Measurements from ENCODE around the gene ZNF683.
A peak's percentile ranks its signal among the peaks of the same experiment; 100 is the strongest.
"Not testable (repeated sequence)": the region's sequence is repeated elsewhere in the genome, so short reads cannot be mapped to it uniquely, and the experiment has no call there.

The ZNF683 gene

GRCh38 chr1:26372611-26373010 is at the start of gene ZNF683:
Gene ZNF683 (minus strand): TSS chr1:26372750. CDS start chr1:26368571, 4,179 bp downstream.
- DNase-seq; in situ Hi-C loops (cut with HindIII; ENCODE audit: low pct_ligation_motif_present, low pct_unique_long_range_greater_than_20kb, low sequenced_read_pairs): not testable (repeated sequence)

DNA sequence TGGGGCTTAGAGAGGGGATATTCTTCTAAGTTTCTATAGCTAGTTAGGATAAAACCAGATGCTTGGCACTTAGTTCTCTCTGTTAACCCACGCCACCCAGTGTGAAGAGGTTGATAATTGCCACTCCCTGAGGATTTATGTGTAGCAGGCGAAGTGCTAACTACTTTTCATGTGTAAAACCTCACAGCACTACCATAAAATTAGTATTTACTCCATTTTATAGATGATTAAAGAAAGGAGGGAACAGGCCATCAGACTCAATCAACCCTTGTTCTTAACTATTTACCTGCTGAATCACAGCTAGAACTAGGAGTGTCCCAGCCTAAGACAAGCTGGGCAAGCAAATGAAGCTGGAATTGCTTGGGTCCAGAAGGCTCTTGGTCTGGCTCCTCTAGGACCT is 46.9 kb upstream of the ZNF683 start:
- in situ Hi-C loops (cut with HindIII; ENCODE audit: low pct_ligation_motif_present, low pct_unique_long_range_greater_than_20kb, low sequenced_read_pairs), result no loop called here
- no peak for DNase-seq

- no peak for DNase-seq
- in situ Hi-C loops (cut with HindIII; ENCODE audit: low pct_ligation_motif_present, low pct_unique_long_range_greater_than_20kb, low sequenced_read_pairs), result no loop called here
These were observed 46.4 kb upstream of the ZNF683 start for GRCh38 chr1:26418865-26419349.

- DNase-seq, result peak; percentile 60
- in situ Hi-C loops (cut with HindIII; ENCODE audit: low pct_ligation_motif_present, low pct_unique_long_range_greater_than_20kb, low sequenced_read_pairs), result no loop called here
These were observed 44.7 kb upstream of the ZNF683 start for GRCh38 chr1:26417111-26417759.

GRCh38 chr1:26413031-26413430 is 40.5 kb upstream of the ZNF683 start:
- no peak for DNase-seq
- in situ Hi-C loops (cut with HindIII; ENCODE audit: low pct_ligation_motif_present, low pct_unique_long_range_greater_than_20kb, low sequenced_read_pairs), result no loop called here

DNA sequence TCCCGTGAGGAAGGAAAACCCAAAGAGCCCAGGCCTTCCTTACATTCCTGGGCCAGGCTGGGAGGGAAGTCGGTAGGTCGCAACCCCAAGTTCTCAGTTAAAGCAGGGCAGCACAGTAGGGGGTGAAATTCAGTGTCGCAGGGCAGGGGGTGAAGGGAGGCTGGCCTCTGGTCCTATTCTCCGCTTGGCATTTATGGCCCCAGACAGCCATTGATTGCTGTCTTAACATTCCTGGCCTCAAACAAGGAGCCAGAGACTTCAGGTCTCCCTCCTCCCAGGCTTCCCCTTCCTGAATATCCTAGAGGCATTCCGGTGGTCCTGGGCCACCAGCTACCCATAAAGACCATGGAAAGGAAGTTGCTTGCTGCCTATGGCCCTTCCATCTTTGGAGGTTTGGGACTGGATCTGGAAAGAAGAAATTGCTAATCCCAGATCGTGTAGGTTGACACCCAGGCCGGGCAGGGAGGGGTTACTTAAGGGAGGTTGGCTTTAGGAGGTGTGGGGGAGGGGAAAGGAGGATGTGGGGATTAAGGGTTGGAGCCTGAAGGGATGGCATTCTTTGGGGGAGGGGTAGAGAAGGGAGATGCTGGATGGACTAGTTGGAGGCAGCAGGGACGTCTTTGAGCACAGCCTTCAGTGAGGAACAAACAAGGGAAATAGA is 39.8 kb upstream of the ZNF683 start:
- in situ Hi-C loops (cut with HindIII; ENCODE audit: low pct_ligation_motif_present, low pct_unique_long_range_greater_than_20kb, low sequenced_read_pairs), result no loop called here
- DNase-seq, result no peak

GRCh38 chr1:26411624-26412074 is 39.1 kb upstream of the ZNF683 start:
- in situ Hi-C loops (cut with HindIII; ENCODE audit: low pct_ligation_motif_present, low pct_unique_long_range_greater_than_20kb, low sequenced_read_pairs), result no loop called here
- no peak for DNase-seq

GRCh38 chr1:26410706-26411623 is 38.4 kb upstream of the ZNF683 start, which contains the start of gene LIN28A:
Gene LIN28A (plus strand): TSS chr1:26410817. CDS start chr1:26410892, 75 bp downstream.
- in situ Hi-C loops (cut with HindIII; ENCODE audit: low pct_ligation_motif_present, low pct_unique_long_range_greater_than_20kb, low sequenced_read_pairs), result no loop called here

DNA sequence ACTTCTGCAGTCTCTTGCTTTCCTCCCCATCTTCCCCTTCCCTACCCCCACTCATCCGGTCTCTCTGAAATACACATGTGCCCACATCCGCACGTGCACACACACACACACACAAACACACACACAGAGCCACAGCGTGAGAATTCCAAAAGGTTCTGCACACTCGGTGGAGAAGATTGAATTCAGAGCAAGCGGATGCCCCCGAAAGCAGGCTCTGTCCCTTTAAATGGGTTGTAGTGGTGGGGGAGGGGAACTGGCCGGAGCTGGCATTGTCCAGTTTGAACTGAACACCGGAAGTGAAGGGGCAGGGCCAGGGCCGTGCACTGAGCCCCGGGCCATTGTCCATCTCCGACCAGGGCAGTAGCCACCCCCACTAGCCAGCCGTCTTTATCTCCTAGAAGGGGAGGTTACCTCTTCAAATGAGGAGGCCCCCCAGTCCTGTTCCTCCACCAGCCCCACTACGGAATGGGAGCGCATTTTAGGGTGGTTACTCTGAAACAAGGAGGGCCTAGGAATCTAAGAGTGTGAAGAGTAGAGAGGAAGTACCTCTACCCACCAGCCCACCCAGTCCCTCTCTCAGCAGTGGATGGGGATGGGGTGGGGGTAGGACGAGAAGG is 36.7 kb upstream of the ZNF683 start:
- DNase-seq, result no peak
- in situ Hi-C loops (cut with HindIII; ENCODE audit: low pct_ligation_motif_present, low pct_unique_long_range_greater_than_20kb, low sequenced_read_pairs), result no loop called here

More at GRCh38 chr1:26410706-26411623, 38.4 kb upstream of the ZNF683 start, which contains the start of gene LIN28A:
- no peak for DNase-seq

DNA sequence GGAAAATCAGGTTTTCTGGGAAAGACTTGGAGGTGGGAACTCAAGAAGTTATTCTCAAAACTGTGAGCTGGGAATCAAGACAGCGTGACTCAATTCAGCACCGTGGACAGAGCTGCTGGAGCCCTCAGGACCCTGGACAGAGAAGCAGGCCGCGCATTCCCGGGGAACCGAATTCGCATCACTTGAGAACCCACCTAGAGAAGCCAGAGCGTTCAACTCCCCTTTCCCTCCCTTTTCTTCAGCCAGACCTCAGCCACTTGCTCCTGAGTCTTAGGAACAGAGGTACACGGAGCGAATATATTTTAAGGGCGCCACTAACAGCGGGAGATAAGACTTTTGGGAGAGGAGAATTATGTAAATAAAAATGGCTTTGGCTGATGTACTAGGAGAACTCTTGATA is 36.1 kb upstream of the ZNF683 start:
- DNase-seq, result peak; percentile 69
- in situ Hi-C loops (cut with HindIII; ENCODE audit: low pct_ligation_motif_present, low pct_unique_long_range_greater_than_20kb, low sequenced_read_pairs), result no loop called here

DNA sequence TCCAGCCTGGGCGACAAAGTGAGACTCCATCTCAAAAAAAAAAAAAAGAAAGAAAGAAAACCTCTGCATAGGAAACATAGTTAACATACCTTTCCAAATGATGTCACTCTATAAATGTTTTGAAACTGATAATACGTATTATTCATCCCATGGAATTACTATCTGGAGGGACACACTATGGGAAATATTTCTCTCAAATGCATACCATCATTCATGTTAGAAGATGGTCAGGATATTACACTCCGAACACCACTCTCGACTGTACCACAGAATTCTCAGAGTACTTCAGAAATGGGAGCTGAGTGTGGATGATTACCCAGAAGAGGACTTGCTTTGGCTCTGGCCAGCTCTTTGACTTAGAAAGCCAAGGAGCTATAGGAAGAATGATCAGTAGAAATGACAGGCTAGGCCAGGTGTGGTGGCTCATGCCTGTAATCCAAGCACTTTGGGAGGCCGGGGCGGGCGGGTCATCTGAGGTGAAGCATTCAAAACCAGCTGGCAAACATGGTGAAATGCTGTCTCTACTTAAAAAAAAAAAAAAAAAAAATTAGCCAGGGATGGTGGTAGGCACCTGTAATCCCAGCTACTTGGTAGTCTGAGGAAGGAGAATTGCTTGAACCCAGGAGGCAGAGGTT is 32.8 kb upstream of the ZNF683 start:
- DNase-seq, result no peak
- in situ Hi-C loops (cut with HindIII; ENCODE audit: low pct_ligation_motif_present, low pct_unique_long_range_greater_than_20kb, low sequenced_read_pairs), result no loop called here

DNA sequence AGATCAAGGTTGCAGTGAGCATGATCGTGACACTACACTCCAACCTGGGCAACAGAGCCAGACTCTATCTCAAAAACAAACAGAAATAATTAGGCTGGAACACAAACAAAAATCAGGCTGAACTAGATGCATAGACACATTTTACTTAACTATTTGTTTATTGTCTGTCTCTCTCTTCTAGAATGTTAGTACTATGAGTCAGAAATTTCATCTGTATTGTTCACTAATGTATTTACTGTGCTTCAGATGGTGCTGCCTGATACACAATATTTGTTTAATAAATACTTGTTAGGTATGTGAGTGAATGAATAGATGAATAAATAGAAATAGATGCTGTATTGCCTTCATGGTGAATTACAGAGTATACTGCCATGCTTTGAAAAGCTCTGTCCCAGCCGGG is 32.1 kb upstream of the ZNF683 start:
- in situ Hi-C loops (cut with HindIII; ENCODE audit: low pct_ligation_motif_present, low pct_unique_long_range_greater_than_20kb, low sequenced_read_pairs), result no loop called here
- no peak for DNase-seq

DNA sequence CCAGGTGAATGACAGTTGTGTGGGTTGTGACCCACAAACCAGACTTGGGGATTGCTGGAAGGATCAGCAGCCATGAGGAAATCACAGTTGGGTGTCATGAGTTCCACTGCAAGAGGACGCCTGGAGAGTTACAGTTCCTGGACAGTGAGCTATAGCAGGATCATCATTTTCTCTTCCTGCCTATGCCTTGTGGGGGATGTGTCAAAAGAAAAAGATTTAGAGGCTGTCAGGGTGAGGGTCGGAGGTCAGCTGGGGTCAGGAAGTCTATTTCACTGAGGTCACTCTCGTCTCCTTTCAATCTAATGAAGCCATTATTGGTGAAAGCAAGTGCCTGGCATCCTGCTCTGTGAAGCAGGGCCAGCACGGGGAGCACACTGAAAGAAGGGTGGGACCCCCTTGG is 31.1 kb upstream of the ZNF683 start:
- no peak for DNase-seq
- in situ Hi-C loops (cut with HindIII; ENCODE audit: low pct_ligation_motif_present, low pct_unique_long_range_greater_than_20kb, low sequenced_read_pairs), result no loop called here

DNA sequence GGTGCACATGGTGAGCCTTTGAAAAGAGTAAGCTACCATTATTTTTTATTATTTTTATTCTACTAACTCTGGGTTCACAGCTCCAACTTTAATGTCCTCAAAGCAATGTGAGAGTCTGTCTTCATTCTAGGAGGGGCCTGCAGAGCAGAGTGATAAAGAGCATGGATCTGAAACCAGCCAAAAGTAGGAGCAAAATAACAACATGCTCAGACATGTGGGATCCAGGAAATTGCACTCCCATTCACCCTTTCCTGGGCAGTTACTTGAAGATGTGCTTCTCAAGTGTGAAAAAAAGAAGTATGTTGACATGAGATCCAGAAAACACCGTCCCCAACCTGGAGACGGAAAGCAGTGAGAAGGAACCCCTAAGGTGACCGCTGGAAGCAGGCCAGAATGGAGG is 29.3 kb upstream of the ZNF683 start:
- DNase-seq, result no peak
- in situ Hi-C loops (cut with HindIII; ENCODE audit: low pct_ligation_motif_present, low pct_unique_long_range_greater_than_20kb, low sequenced_read_pairs), result no loop called here

DNA sequence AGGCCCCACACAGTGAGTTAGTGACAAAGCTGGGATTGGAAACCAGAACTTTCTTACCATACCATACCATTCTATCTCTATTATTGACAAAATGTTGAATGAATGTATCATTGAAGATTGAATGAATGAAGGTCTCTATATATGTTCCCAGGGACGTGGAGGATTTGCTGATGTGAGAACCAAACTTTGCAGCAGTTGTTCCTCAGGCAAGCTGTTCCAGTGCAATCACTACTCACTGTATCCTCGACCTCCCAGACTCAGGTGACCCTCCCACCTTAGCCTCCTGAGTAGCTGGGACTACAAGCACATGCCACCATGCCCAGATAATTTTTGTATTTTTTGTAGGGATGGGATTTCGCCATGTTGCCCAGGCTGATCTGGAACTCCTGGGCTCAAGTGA is 26.5 kb upstream of the ZNF683 start:
- in situ Hi-C loops (cut with HindIII; ENCODE audit: low pct_ligation_motif_present, low pct_unique_long_range_greater_than_20kb, low sequenced_read_pairs), result no loop called here
- no peak for DNase-seq

DNA sequence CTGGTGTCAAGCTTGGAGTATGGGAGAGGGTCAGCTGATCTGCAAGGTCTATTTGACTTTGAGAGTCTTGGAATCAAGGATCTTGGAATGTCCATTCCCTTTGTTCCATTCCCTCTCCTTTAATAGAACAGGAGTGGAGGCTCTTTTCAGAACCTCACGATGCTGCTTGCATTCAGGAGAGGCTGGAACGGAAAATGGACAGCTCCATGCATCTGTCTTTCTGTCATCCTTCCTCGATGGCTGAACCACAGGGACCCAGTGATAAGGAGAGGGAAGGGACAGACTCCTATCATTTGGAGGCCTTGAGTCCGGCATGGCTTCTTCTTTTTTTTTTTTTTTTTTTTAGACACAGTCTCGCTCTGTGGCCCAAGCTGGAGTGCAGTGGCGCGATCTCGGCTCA is 23.2 kb upstream of the ZNF683 start:
- in situ Hi-C loops (cut with HindIII; ENCODE audit: low pct_ligation_motif_present, low pct_unique_long_range_greater_than_20kb, low sequenced_read_pairs), result no loop called here
- DNase-seq, result no peak

GRCh38 chr1:26391450-26391849 is 18.9 kb upstream of the ZNF683 start:
- peak; percentile 53 for DNase-seq
- in situ Hi-C loops (cut with HindIII; ENCODE audit: low pct_ligation_motif_present, low pct_unique_long_range_greater_than_20kb, low sequenced_read_pairs), result no loop called here

DNA sequence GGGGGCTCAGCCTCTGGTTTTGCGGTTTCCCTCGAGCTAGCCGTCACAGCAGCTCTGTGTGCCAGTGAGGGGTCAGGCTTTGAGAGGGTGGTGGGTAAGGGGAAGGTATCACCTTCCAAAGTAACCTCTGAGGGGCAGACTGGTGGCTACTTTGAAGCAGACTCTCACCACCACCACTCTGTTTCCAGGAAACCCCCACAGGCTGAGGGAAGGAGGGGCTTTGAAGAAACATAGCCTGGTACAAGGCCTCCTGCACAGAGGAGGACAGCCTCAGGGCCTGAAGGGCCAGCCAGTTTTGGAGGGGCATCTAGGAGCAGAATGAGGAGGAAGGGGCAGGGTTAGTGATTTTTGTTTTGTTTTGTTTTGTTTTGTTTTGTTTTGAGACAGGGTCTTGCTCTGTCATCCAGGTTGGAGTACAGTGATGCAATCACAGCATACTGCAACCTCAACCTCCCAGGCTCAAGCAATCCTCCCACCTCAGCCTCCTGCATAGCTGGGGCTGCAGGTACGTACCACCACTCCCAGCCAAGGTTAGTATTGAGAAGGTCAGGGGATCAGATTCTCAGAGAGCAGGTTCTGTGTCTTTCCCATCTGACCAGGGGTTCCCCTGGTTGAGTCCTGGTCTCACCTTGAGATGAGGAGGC is 17.2 kb upstream of the ZNF683 start:
- in situ Hi-C loops (cut with HindIII; ENCODE audit: low pct_ligation_motif_present, low pct_unique_long_range_greater_than_20kb, low sequenced_read_pairs), result no loop called here
- no peak for DNase-seq

Data from ACHN (cell line).